Occipital lobe (tissue), 2 donors: ENCODE data around the gene ELP4. TPM values are rescaled to one million over a fixed set of nuclear protein-coding genes. Genes with fewer than 3 reads are reported as not detected.

ENCODE experiments used
- DNase-seq: peaks from one replicate; lab custom pipeline; 2025; lab: John Stamatoyannopoulos, UW
- total RNA-seq: library from RNA; depleted of rRNA; stranded (reverse); fragments of >200 nt; gene quantifications from one replicate; pipeline ENCODE4 v1.2.3, GENCODE V29; 2014

ELP4 gene
- total RNA-seq, 1 donor from 2014 or later: 36.5 TPM

DNA sequence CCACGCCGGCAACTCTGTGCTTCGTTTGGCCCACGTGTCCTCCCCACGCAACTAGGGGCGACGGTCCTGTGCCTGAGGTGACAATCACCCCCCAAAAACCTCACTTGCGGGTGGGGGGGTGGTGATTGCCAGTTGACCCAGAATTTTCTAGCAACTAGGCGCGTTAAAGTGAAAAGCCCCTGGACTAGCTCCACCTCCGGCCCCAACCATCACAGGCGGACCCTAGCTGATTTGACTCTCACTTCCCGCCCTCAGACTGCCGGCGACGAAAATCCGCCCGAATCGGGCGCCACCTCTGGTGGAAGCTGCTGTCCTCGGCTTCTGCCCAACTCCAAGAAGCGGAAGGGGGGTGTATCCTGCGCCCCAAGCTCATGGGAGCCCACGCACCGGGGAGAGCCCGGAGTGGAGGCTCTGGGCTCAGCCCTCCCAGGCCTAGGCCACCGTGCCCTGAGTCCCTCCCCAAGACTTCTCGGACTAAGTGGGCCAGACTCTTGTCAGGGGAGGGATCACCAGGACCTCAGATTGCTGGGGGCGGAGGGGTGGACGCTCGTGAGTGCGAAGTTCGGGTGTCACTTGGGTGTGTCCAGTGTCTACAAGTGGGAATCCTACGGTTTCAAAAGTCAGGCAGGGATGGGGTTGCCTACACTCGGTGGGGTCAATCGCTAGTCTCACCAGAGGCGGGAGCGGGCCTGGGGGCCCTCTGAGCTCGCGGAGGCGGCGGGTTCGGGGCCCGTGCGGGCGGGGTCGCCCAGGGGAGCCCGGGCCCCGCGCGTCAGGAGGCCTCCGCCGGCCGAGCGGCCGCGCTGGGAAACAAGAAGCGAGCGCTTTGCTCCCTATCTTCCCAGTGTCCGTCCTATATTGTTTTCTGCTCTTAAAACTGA, 289.2 kb downstream of the ELP4 start:
- DNase-seq: no peak

DNA sequence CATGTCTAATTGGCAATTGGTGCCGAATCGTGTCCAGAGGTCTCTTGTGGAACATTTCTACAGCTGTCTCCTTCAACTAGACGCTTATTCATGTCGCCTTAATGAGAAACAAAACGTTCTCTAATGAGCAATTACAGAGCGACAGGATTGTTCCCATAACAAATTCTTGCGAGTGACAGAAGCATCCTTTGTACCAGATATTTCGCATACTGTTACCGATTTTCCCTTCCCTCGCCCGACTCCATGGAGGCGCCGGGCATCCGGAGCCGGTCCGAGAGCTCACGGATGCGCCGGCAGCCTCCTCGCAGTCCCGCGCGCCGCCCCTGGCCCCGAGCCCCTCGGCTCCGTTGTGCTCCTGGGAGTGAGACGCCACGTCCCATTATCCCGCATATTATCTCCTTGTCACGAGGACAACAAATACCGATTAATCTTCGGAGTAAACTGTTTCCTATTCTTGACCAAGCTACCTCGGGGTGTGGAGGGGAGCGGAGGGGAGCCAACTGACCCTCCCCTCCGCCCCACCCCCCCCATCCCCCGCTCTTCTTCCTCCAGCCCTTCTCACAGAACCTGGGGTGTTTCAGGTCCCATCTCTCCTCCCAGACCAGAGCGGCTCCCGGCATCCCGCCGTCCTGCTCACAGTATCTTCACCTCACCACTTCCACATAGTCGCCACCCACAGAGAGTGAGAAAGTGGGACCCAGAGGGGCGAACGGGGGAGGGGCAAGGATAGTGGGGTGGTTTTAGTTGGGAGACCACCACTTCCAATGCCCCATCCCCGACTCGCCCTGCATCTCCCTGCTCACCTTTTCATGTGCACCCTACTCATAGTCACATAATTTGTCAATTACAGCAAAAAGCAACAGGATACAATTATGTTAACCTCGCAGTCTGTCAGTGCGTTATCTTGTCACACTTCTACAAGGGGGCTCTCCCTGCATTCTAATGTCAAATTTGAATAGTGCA, 290.1 kb downstream of the ELP4 start:
- DNase-seq: no peak

DNA sequence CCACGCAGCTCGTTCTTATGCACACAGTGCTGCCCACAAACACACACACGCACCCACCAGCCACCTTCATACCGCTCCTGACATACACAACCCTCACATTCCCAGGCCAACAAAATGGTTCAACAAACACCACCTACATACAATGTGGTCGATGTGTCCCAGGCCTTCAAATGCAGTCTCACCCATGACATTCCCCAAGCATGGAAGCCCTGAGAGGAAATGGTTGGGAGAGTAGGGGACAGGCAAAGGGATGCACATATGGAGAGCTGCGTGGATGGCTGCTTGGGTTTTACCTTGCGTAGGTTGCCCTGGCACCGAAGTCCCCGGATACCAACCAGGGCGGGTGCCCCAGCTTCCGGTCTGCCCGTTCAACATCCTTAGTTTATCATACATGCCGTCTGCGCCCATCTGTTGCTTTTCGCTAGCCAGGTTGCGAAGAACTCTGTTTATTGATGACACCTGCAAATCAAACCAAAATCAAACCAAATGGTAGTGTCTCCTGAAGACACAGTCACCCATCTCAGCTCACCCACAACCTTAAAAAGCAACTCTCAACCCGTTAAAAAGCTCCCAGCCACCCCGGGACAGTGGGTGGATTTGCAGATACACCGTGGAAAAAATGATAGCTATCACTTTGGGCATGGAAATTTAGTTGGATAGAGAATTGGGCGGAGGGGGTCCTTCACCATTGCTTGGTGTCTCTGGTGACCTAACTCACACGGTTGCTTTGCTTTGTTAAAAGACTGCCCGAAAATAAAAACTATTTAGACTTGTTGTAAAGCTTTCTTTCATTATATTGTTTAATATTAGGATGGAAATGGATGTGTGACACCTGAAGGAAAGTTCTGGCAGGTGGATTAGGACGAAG, 291.1 kb downstream of the ELP4 start:
- no peak for DNase-seq

DNA sequence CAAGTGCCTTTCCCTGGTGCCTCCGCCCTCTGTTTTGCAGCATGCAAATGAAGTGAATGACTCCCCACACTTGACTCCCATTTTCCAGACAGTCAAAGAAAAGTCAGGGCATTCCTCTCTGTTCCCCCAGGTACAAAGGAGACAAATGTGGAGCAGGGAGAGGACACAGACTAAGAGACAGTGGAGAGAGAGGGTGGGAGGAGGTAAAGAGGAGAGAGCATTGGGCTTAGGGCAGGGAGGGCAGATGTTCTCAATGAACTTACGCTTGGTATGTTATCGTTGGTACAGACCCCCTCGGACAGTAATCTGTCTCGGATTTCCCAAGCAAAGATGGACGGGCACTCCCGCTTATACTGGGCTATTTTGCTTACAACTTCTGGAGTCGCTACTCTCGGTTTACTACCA, 291.7 kb downstream of the ELP4 start:
- DNase-seq: no peak

DNA sequence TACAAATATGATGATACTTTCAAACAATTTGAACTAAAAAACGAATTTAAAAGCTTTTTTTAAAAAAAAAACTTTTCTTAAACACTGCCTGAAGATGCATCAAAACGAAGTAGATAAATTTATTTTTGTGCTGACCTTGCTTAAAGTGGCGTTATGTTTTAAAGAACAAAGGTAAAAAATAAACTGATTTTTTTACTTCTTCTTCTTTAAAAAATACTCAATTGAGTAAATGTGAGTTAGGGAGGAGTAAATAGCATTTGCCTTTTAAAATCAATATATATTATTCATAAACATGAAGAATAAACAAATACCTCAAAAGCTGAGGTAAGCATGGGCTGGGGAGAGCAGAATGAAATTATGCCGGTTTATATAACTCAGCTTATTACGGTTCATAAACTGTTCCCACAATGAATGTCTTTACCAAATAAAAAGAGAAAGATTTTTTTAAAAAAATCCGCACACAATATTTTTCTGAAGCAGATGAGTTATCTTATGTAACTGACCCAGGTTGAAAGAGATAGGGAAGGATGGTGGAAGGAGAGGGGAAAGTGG, 292.5 kb downstream of the ELP4 start:
- DNase-seq: no peak

DNA sequence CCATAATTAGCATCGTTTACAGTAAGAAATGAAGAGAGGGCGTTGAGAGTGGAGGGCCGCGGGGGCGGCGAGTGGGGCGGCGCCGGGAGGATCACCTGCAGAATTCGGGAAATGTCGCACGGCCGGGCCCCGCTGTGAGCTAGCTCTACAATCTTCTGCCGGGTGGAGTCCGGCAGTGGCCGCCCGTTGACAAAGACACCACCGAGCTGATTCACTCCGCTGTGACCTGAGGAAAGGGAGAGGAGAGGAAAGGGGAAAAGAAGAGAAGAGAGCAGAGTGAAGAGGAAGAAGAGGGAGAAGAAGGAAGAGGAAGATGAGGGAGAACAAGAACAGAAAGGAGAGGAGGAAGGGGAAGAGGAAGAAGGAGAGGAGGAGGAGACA, 293.0 kb downstream of the ELP4 start:
- DNase-seq: no peak

DNA sequence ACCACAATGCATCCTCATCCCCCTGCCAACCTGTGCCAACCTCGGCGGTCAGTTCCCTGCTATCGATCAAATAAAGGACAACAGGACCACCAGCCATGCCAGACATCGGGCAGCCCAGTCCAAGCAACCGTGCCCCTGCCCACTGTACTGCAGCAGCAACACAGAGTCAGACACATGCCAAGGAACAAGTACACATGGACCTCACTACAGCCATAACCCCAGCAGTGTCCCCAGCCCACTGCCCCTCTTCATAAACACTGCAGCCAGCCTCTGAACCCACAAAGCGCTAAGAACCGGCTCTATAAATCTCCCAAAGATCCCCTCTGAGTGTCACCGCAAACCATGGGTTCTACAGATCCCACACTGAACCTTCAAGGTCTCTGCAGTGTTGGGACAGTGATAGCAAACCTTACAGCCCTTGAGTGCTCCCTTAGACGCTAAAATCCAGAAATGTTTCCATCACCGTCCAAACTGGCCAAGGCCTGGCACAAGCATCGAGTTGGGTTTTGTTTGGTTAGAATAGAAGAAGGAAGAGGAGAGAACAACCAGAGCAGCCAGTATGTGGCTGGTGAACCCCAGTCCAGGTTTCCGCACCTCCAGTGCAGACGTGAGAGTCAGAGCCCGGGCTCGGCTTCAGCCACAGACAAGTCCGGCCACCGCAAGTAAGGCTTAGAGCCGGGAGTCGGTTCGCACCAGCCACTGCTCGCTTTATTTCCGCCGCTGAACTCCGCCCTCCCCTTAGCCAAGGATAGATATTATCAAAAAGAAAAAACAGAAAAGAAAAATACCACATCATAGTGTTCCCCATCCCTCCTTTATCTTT, 293.6 kb downstream of the ELP4 start:
- DNase-seq: no peak

DNA sequence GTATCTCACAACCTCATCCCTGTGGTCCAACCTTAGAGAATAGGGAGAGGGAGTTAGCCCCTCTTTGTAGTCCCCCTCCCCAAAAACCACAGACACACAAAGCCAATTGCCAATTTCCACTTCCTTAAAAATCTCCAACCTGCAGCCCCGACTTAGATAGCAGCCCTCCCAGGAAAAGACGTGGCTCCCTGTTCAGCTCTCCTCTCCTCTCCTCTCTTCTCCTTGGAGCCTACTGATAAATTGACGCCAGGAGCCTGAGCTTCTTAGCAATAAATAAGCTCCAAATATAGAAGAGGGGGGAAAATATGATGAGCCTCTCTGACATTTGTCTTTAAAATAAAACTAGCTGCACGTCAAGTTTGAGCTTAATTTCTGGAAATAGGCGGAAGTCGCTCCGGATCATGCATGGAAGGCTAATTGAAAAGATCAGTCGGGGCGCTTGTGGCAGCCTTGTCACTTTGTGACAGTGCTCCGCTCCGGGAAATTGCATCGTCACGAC, 294.3 kb downstream of the ELP4 start:
- no peak for DNase-seq

DNA sequence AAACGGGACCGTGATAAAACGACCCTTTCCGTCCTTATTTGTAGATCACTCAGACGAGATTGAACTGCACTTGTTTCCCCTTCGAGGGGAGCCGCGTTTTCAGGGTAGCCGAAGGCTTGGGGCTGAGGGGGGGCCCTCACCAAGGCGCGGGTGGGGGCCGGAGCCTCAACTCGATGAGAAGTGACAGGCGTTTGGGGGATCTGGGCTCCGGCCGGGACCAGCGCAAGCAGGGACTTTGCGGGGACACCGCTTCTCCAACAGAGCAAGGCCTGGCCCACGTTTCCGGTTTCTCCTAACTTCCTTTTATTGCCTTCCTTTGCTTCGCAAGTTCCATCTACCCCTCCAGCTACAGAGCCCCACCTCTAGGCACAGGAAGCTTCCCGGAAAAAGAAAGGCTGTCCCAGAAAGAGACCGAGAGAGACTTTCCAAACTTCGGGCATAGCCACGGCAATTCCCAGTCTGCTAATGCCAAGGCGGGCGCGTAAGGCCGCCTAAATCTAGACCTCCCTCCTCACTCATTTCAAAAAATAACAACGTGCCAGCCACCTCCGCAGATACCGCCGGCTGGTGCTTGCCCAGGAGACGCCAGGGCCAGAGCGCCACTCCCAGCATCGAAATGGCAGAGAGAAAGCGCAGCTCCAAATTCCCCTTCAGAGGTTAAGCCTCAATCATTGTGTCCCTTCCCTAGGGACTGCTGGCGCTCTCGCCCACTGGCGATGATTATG, 294.9 kb downstream of the ELP4 start:
- no peak for DNase-seq

DNA sequence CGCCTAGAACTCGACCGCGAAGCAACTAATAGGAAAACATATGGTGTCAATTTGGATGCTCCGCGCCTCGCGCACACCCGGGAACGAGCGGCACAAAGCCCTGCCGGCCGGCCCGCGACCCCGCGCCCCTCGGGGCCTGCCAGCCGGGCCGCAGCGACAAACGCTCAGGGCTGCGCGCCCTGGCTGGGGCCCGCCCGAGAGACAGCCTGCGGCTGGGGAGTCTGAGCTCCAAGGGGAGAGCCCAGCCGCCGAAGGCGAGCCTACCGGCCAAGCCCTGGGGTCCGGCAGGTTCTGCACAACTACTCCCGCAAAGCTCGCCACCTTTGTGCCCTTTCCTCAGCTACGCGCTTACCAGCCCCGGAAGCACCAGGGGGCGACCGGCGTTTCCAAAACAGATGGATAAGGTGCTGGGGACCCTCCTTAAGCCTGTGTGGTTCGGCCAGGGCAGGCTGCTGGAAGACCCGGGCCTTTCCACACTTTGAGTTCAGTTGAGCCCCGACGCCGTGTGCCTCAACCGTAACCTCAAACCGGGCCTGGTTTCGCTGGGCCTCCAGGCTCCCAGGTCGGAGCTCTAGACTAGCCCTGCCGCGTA, 295.6 kb downstream of the ELP4 start:
- no peak for DNase-seq

DNA sequence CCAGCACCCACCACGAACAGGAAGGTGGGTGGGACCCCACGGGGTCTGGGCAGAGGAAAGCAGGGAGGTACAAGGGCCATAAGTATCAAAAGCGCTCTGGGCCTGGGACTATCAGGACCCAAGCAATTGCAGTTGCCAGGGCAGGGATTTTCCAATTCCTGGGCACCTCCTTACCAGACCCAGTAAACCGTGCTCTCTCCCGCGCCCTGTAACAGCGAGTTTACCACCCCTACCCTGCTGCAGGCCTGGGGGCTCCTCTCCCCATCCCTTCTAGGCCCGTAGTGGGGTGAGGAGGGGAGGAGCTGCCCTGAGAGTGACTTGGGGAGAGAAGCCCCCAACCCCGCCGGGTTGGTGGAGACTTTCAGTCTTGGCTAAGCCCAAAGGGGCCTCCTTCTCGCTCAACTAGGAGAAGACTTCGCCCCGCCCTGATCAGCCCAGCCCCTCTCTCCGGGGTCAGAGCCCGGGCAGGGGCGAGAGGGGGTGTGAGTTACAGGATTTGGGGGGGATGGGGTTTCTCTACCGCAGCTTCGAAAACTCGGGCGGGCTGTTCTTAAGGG, 296.1 kb downstream of the ELP4 start:
- no peak for DNase-seq

DNA sequence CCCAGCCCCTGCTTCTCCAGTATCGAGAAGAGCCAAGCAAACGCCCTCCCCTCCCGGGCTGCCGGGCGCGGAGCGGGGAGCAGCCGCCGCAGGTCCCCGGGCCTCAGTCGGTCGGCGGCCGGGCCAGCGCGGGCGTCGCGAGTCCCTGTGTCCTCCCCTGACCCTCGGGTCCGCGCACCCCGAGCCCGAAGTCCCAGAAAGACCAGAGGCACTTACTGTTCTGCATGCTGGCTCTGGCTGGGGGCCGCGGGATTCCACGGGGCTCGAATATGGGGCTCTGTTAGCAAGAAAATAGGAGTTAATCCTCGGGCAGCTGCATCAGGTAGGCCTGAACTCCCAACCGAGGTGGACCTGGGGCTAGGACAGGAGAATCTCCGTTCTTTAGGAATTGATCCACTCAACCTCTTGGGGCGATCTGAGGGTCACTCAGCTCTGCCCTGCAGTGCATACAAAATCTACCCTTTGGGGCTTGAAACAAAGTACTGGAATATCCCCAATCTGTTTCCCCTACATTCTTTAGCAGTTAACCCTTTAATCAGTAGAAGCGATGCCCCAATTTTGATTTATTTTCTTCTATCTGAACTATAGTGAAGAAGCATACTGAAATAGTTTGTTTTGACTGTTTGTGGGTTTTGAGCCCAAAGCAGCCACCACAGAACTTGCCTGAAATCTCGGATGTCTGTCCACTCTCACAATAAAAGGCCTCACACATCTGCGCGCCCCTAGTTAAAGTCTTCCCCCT, 296.8 kb downstream of the ELP4 start:
- no peak for DNase-seq

DNA sequence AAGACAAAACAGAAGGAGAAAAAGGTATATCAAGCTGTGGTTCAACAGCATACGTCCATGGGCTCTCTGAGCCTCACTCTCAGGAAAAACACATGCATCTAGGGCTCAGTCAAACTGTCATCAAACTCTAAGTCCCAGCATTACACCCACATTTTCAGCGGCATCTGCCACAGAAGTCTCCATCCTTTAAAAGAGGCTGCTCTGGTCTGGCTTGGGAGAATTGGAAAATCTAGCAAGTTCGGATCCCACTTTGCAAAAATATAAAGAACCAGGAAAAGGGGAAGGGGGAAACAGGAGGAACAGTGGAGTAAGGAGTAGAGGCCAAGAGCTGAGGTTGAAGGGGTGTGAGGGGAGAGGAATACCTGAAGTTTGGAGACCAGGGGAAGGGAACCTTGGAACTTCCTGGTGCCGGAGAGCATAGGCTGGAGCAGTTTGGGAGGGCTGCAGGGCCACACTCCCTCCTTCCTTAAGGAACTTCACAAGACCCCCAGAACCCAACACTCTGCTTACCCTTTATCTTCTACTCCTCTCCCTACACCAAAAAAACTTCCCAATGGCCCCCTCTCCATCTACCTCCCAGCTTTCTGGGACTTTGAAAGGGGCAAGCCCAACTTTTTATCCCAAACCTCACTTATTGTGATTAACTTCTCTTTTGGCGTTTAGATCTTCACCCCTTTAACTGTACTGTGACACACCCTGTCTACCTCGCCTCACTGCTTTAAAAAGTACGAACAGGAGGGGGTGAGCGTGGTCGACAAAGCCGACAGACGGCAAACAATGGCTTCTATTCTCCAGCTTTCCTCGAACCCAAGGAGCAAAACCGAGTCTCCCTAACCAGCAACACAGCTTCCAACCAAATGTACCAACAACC, 297.6 kb downstream of the ELP4 start:
- DNase-seq: no peak

DNA sequence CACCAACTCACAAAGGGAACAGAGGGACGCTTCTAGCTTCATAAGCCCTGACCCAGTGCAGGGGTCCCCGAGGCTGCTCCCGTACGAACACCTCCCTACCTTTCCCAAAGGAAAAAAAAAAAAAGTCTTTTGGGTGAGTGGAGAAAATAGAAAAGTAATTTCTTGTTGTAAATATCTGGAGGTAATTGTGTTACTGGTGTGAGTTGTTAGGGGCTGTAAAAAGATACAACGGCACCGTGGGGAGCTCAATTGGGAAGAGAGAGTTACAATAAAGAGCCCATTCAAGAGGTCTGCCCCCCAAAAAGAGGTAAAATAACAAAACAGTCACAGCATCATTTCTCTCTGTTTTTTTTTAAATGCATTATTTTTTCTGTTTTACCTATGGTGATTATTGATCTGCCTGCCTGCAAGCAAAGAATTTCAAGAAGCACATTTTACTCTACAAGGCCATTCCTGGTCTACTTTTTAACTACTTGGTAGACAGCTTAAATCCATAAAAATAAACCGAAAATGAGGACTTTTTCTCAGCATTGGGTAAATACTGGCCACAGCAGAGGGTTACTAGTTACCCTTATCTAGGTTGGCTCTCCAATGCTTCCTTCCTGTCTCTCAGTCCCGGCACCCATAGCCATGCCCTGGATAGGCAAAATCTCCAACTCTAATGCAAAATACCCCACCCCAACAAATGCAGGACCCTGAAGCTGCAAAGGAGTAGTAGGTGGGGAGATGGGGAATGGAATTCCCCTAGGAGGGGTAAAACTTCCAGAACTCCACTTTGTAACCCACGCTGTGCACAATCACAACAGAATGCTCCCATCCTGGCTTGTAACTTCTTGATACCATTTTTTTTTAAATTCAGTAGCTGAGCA, 298.5 kb downstream of the ELP4 start:
- no peak for DNase-seq

DNA sequence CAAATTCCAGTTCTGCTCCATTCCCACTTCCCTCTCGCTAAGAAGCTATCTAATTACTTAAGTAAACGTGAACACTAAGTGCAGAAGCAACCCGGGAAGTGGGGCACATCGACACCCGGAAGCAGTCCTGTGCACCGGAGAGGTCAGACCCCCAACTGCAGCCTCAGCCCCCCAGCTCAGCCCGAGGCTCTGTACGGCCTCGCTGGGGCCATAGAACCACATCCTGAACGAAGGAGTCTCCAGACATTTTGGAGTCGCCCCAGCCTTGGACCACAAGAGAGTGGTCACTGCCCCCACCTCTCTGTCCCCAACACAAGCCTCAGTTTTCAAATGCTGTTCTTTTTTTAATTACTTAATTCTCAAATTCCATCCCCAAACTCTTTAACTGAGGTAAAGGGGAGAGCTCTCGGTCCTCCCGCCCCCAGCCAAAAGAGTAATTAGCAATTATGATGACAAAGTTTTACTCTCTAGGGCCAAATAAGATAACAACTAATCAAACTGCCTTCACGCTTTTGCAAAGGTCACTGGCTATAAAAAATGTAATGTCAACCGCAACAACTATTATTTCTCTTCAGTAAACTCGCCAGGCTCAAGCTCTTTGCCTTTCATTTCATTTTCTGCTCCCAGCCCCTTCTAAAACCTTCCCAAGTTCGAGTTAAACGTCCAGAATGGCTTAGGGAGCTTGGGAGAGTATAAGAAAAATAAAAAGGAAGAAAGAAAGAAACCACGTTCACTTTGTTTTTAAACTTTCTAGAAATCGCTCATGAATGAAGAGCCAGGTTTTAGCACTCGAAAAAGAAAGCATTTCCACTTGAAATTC, 299.4 kb downstream of the ELP4 start:
- no peak for DNase-seq
